GM19438 (cell line): Measurements from ENCODE around the gene EPSTI1.
"Not testable (repeated sequence)": the region's sequence is repeated elsewhere in the genome, so short reads cannot be mapped to it uniquely, and the experiment has no call there.

Source experiments
- ATAC-seq: cut with Tn5 transposase; IDR thresholded peaks from one replicate; pipeline ENCODE4 v1.9.1; 2021; ENCODE audit warnings: low read depth; ENCODE audit not compliant: unreplicated experiment

EPSTI1 gene

DNA sequence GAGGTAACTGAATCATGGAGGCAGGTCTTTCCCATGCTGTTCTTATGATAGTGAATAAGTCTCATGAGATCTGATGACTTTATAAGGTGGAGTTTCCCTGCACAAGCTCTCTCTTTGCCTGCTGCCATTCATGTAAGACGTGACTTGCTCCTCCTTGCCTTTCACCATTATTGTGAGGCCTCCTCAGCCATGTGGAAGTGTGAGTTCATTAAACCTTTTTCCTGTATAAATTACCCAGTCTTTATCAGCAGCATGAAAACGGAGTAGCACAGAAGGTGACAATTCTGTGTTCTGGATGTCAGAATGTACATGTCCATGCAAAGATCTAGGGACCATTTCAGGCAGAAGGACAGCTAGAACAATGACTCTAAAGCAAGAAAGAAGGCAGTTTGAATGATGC lies 129.7 kb downstream of the EPSTI1 start:
- not testable (repeated sequence) for ATAC-seq

DNA sequence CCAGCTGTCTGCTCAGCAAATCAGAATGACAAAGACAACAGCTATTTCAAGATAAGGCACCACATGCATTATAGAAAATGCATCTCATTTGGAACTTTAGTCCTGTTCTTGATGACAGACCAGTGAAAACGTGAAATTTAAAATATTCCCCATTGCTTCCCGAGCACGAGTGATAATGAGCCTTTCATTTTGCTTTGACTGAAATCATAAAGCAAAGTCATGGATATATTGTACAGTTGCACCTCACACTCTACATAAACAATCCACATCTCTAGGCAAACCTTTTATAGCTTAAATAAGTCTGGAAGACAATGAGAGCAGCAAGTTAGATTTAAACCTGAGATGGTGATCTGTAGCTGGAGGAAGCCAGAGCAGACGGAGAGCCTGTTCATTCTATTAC lies 131.6 kb downstream of the EPSTI1 start:
- ATAC-seq: no peak

DNA sequence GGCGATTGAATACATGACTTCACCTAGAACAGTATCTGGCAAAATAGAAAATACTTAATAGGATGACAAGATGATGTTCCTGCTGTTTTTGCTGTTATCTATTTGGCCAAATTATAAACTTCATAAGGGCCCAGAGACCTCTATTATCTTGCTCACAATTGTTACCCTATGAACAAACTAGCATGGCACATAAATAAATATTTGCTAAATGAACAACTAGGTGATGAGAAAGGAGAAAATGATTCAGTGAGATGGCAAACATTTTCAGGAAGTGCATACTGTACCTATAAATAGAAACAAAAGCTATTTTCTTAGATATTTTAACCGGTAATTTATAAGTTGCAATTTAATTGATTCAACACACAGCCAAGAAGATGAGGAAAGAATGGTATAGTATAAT lies 132.3 kb downstream of the EPSTI1 start:
- ATAC-seq: no peak

DNA sequence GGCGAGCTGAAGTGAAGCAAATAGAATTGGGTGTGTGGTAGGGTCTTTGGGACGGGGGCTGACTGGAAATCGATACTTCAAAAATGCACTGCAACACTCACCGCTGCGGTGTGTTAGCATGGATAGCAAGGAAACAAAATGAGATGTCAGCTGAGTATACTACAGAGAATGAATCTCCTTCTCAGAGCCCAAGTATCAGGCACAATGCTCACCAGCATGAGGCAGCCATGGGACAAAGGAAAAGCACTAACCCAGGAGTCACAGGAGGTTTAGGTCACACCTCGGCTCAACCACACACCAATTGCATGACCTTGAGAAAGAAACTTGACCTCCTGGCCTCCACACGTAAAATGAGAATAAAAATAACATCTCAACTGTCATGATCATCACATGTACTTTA lies 136.6 kb downstream of the EPSTI1 start:
- ATAC-seq: no peak

DNA sequence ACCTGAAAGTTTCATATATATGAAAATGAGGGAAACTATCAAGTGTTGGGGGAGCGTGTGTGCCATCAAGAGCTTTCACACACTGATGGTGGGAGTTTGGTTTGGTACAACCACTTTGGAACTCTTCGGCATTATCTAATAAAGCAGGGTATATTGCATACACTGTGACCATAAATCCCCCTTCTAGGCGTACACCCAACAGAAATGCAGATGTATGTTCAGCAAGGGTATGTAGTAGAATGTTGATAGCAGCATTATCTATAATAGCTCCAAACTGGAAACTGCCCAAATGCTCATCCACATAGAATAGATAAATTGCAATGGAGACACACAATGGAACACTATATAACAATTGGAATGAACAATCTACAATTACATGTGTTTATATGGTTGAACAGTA lies 139.9 kb downstream of the EPSTI1 start:
- ATAC-seq: no peak

DNA sequence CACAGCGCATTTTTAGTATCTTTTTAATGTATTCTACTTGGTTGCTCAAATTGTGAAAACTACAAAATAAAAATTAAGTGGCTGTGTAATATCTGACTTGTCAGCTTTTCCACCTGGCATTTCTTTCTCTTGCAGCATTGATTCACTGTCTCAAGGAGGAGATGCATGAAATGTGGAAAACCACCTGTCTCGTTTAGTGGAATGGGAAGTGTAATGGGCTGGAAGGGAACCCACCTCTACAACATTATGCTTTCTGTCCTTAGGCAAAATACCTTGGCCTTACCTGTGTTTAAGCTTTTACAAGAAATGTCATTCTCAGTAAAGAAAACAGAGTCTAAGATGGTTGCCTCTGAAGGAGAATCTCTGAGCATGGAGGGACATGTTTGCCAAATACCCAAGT lies 142.8 kb downstream of the EPSTI1 start:
- no peak for ATAC-seq

DNA sequence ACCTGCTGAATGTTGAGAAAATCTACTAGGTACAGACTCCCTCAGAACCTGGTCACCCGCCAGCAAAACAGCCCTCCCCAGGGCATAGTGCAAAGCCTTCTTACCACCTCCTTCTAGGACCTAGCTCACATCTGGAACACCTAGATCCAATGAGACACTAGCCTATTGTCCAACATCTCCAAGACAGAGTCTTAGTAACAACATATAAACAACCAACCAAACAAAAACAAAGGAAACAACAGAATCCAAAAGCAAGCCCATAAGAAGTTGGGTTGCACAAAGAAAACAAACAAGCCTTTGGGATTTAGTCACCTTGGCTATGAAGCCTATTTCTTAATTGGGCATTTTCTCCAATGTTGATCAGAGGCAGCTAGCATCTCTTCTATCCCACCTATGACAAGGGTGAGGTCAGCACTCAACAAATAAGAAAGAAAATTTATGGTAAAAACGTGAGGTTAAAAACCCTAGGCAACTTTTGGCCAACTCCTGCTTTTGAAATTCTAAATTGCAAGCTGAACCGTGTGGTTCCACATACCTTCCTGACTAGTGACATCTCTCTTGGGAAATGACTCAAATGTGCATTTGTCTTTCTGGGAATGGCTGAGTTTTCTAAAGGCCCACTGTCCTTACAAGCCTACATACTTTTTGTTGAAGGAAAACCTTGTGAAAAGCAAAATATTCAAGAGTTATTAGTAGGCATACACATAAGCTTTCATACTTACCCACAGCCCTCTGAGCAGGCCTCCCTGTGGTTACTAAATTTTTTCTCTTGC lies 144.0 kb downstream of the EPSTI1 start:
- ATAC-seq: no peak

DNA sequence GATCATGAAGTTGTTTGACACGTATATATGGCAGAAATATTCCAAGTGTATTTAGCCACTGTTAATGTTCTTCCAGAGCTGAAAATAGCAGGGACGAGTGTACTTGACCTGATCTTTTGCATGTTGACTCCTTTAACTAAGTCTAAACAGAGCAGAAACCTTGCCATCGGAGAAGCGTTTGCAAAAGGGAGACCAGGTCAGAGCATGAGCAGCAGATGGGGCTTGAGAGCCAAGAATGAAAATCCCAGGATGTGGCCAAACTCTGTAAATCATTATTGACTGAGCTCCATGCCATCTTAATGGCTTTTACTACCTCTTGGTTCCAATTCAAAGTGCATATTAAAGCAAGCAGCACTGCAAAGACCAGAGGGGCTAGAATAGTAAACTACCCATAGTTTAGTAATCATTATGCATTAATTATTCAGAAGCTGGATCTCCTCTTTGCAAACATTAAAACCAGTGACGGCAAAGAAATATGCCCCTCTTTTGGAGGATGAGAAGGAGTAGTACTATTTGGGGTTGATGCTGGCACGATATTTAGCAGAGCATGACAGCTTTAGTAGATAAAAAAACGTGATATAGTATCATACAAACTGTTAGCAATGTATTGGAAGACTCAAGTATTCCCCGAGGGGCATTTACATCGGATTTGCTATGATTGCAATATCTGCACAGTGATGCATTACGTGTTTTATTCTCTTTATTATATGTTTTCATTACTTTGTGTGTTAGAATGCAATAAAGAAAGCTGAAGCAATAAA lies 154.9 kb downstream of the EPSTI1 start:
- ATAC-seq: no peak
